HG02981 (cell line): Measurements from ENCODE around the gene LCE2C.

Source experiments
- ATAC-seq: cut with Tn5 transposase; IDR thresholded peaks from one replicate; pipeline ENCODE4 v1.9.1; 2021; ENCODE audit warnings: mild to moderate bottlenecking, moderate library complexity; ENCODE audit not compliant: unreplicated experiment

The LCE2C gene

GRCh38 chr1:152718238-152718637, 43.2 kb downstream of the LCE2C start:
- ATAC-seq: no peak

GRCh38 chr1:152725261-152725660, 50.2 kb downstream of the LCE2C start:
- no peak for ATAC-seq
